Astrocyte (in vitro differentiated cells and primary cell): ENCODE results near the gene FRMD3.

Experiments
- CTCF ChIP-seq: IDR thresholded peaks from 2 replicates; pipeline ENCODE4 v1.5.1; 2011; ENCODE audit warnings: low read depth, mild to moderate bottlenecking, inconsistent platforms, low read length, moderate library complexity; ENCODE audit not compliant: insufficient read depth
- EZH2 ChIP-seq: IDR thresholded peaks from 2 replicates; pipeline ENCODE4 v1.6.1; 2012; ENCODE audit warnings: mild to moderate bottlenecking, low read length, inconsistent platforms; ENCODE audit not compliant: insufficient read depth

GRCh38 chr9:83584995-83585394 lies 46.8 kb upstream of the FRMD3 start:
- TF ChIP-seq EZH2, result no peak
- TF ChIP-seq CTCF, result no peak
